Caco-2 (cell line): ENCODE results near the gene POLR2C. TPM values are rescaled to one million over a fixed set of nuclear protein-coding genes. Genes with fewer than 3 reads are reported as not detected.
"Not testable (repeated sequence)": the region's sequence is repeated elsewhere in the genome, so short reads cannot be mapped to it uniquely, and the experiment has no call there.

Experiments used
- BruUV-seq: library from RNA; stranded (reverse); fragments of 400-500 nt; replicated peaks from 2 replicates; lab custom pipeline; 2021; lab: Mats Ljungman, UMichigan
- CTCF ChIA-PET: fragments of 300-600 bp; sonication (Branson Sonifier 250); formaldehyde crosslinking; loops from one replicate; lab custom pipeline; 2022; ENCODE audit warnings: antibody characterized with exemption; lab: Charles Lee
- POLR2A ChIA-PET: fragments of 300-600 bp; sonication (Branson Sonifier 250); formaldehyde crosslinking; loops from one replicate; lab custom pipeline; 2022; ENCODE audit warnings: antibody characterized with exemption; lab: Charles Lee
- DNase-seq, 2 experiments: peaks; one replicate each; pipeline versions ENCODE4 v3.0.0 to v3.0.0-alpha.2; 2020 to 2022
- H3K27me3 ChIP-seq: replicated peaks from 2 replicates; pipeline ENCODE4 v1.6.0; 2011; ENCODE audit warnings: low read length; ENCODE audit not compliant: control insufficient read depth, insufficient read depth
- H3K36me3 ChIP-seq: 2 replicates; pipeline ENCODE4 v1.5.1; 2011; ENCODE audit warnings: low read length; ENCODE audit not compliant: control insufficient read depth, insufficient read depth
- H3K4me1 ChIP-seq: fragments of 250-450 bp; sonication (Bioruptor Pico); 2 replicates; pipeline ENCODE4 v1.5.1; 2020; ENCODE audit warnings: mild to moderate bottlenecking
- H3K4me3 ChIP-seq: 2 replicates; pipeline ENCODE4 v1.5.1; 2011; ENCODE audit warnings: low read depth, mild to moderate bottlenecking, control low read depth, low read length
- H3K9me3 ChIP-seq: fragments of 250-450 bp; sonication (Bioruptor Pico); 2 replicates; pipeline ENCODE4 v1.5.1; 2020; ENCODE audit warnings: mild to moderate bottlenecking, moderate library complexity
- H3K27ac Mint-ChIP-seq: one replicate; pipeline ENCODE4 v1.8.0; 2022; ENCODE audit warnings: mixed read lengths; ENCODE audit not compliant: unreplicated experiment
- H3K27me3 Mint-ChIP-seq: one replicate; pipeline ENCODE4 v1.8.0; 2022; ENCODE audit warnings: mixed read lengths; ENCODE audit not compliant: insufficient read depth, unreplicated experiment
- H3K36me3 Mint-ChIP-seq: one replicate; pipeline ENCODE4 v1.8.0; 2022; ENCODE audit warnings: mild to moderate bottlenecking, mixed read lengths; ENCODE audit not compliant: insufficient read depth, unreplicated experiment
- H3K4me1 Mint-ChIP-seq: one replicate; pipeline ENCODE4 v1.8.0; 2022; ENCODE audit warnings: low read depth, mixed read lengths; ENCODE audit not compliant: unreplicated experiment
- H3K4me3 Mint-ChIP-seq: one replicate; pipeline ENCODE4 v1.8.0; 2022; ENCODE audit warnings: mild to moderate bottlenecking, moderate library complexity, mixed read lengths; ENCODE audit not compliant: unreplicated experiment
- H3K9me3 Mint-ChIP-seq: one replicate; pipeline ENCODE4 v1.8.0; 2022; ENCODE audit warnings: mixed read lengths; ENCODE audit not compliant: unreplicated experiment
- intact Hi-C: fragments of 100-400 bp; cut with micrococcal nuclease; formaldehyde crosslinking; loops from one replicate; pipeline ENCODE4 v1.10.0; 2022; ENCODE audit not compliant: unreplicated experiment
- total RNA-seq: library from RNA; stranded (reverse); gene quantifications from 2 replicates; pipeline ENCODE4 v1.2.3, GENCODE V29; 2022
- TF ChIP-seq, protein P1 (sequence below), 2 experiments: fragments of 200-600 bp in 1 of 2; IDR thresholded peaks; 1 replicate in 1 of 2; 2 replicates in 1 of 2; pipeline versions ENCODE4 v1.5.1 to v1.8.0; 2011 to 2022; ENCODE audit warnings: antibody characterized with exemption in 1 of 2, control low read depth in 1 of 2, inconsistent platforms in 1 of 2, low read depth in 1 of 2, low read length in 1 of 2, mild to moderate bottlenecking in 1 of 2, moderate library complexity in 1 of 2; ENCODE audit not compliant: insufficient read depth in 1 of 2, severe bottlenecking in 1 of 2, unreplicated experiment in 1 of 2

Gene POLR2C
- total RNA-seq, 1 experiment from 2014 or later, result 100 TPM

DNA sequence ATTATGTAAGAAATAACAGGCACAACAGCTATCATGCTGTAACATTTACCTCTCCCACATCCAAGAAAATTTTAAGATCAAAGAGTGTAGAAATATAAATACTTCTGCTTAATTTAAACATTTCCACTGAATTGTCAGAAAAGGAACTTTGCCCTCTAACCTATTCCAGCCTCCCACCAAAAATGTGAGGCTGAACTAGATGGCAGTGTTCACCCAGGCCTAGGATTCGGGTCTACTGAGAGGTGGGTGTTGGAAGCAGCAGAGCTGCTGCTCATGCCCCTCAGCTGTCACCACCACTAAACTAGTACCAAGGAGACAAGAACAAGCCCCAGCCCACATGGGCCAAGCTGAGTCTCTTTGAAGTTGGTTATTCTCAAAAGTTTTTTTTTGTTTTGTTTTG lies 26.6 kb upstream of the POLR2C start:
- Mint-ChIP-seq H3K9me3 (peaks cover 13% of the 10 kb centered on the region), H3K27ac (no peak overlapping the region), H3K4me1 (no peaks in the 10 kb centered on the region), H3K27me3 (no peaks in the 10 kb centered on the region), H3K4me3 (no peak overlapping the region), H3K36me3 (peaks cover 75% of the 10 kb centered on the region)
- POLR2A ChIA-PET, result no interaction called here
- peaks cover 8% of the 10 kb centered on the region for H3K36me3 ChIP-seq
- intact Hi-C loops, result no loop called here
- H3K27me3 ChIP-seq, result no peaks in the 10 kb centered on the region
- CTCF ChIA-PET, result interaction anchor here (0.7 to 0.8 kb wide), 2 partner anchors 19 to 103 kb away, joined by 3 read pairs; no protein-coding TSS in a partner anchor
- BruUV-seq, result no TSS peak
- H3K9me3 ChIP-seq, result peaks cover 12% of the 10 kb centered on the region
- TF ChIP-seq, protein P1, sequence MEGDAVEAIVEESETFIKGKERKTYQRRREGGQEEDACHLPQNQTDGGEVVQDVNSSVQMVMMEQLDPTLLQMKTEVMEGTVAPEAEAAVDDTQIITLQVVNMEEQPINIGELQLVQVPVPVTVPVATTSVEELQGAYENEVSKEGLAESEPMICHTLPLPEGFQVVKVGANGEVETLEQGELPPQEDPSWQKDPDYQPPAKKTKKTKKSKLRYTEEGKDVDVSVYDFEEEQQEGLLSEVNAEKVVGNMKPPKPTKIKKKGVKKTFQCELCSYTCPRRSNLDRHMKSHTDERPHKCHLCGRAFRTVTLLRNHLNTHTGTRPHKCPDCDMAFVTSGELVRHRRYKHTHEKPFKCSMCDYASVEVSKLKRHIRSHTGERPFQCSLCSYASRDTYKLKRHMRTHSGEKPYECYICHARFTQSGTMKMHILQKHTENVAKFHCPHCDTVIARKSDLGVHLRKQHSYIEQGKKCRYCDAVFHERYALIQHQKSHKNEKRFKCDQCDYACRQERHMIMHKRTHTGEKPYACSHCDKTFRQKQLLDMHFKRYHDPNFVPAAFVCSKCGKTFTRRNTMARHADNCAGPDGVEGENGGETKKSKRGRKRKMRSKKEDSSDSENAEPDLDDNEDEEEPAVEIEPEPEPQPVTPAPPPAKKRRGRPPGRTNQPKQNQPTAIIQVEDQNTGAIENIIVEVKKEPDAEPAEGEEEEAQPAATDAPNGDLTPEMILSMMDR (IDR thresholded peaks at IDR 0.05; ENCODE audit: insufficient read depth in 1 of 2, low read depth in 1 of 2, low read length in 1 of 2, severe bottlenecking in 1 of 2, unreplicated experiment in 1 of 2), result no peak
- H3K4me3 ChIP-seq, result no peak overlapping the region
- H3K4me1 ChIP-seq, result no peaks in the 10 kb centered on the region
- DNase-seq, result no peak

DNA sequence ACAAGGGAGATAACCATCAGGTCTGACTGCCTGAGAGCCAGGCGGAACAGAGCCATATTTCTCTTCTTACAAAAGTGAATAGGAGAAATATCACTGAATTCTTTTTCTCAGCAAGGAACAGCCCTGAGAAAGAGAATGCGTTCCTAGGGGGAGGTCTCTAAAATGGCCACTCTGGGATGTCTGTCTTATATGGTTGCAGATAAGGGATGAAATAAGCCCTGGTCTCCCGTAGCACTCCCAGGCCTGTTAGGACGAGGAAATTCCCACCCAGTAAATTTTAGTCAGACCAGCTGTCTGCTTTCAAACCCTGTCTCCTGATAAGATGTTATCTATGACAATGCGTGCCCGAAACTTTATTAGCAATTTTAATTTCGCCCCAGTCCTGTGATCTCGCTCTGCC lies 22.5 kb upstream of the POLR2C start:
- CTCF ChIA-PET, H3K4me3 Mint-ChIP-seq, H3K4me1 ChIP-seq, intact Hi-C loops, H3K4me1 Mint-ChIP-seq, BruUV-seq, POLR2A ChIA-PET, H3K36me3 ChIP-seq, H3K4me3 ChIP-seq, H3K27me3 ChIP-seq, H3K27me3 Mint-ChIP-seq, DNase-seq, H3K27ac Mint-ChIP-seq: not testable (repeated sequence)
- H3K9me3 ChIP-seq, result peaks cover 13% of the 10 kb centered on the region
- Mint-ChIP-seq H3K9me3 (peaks cover 16% of the 10 kb centered on the region), H3K36me3 (peaks cover 49% of the 10 kb centered on the region)

DNA sequence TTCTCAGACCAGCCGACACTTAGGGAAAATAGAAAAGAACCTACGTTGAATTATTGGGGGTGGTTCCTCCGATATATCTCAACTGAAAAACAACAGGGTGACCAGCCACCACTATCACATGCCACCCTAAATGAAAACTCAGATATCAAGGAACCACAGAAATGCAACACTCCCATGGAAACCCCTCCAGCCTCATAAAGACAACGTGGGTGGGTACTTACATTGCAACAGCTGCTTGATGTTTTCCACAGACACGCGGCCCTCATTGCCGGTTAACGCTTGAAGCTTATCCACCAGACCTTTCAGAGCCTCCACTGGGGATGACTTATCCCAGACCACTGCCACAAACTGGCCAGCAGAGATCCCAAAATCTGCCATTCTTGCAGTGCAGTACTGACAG lies 21.9 kb upstream of the POLR2C start:
- H3K27ac Mint-ChIP-seq, H3K27me3 ChIP-seq, H3K27me3 Mint-ChIP-seq, H3K4me3 Mint-ChIP-seq, BruUV-seq, H3K4me1 ChIP-seq, H3K36me3 ChIP-seq, H3K4me1 Mint-ChIP-seq, DNase-seq, intact Hi-C loops, POLR2A ChIA-PET, H3K4me3 ChIP-seq: not testable (repeated sequence)
- H3K9me3 ChIP-seq, result peaks cover 13% of the 10 kb centered on the region
- Mint-ChIP-seq H3K36me3 (peaks cover 46% of the 10 kb centered on the region), H3K9me3 (peaks cover 16% of the 10 kb centered on the region)
- CTCF ChIA-PET, result interaction anchor here (0.5 kb wide), 1 partner anchor 16 kb away, joined by 5 read pairs; no protein-coding TSS in a partner anchor

DNA sequence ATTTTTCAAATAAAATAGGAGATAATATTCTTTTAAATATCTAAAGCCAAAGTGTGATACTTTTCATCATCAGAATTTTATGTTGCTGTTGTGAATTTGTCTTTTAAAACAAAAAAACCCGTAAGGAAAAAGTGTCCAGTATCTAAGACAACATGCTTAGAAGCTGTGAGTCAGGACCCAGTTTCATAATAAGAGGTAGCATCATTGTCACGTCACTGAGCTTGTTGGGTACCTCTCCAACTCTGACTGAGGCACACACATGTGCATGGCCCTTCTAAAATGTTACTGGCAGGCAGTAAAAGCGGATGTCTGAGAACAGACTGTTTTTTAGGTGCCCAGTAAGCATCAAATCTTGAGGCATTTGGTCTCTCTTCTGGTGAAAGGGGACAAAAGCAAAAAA lies 17.8 kb upstream of the POLR2C start:
- ChIA-PET CTCF (interaction anchor here (0.6 kb wide), 1 partner anchor 26 kb away, joined by 3 read pairs; no protein-coding TSS in a partner anchor), POLR2A (no interaction called here)
- TF ChIP-seq, protein P1 (IDR thresholded peaks at IDR 0.05; ENCODE audit: insufficient read depth in 1 of 2, low read depth in 1 of 2, low read length in 1 of 2, severe bottlenecking in 1 of 2, unreplicated experiment in 1 of 2), result no peak
- Mint-ChIP-seq H3K9me3 (peaks cover 14% of the 10 kb centered on the region), H3K4me1 (peaks cover 5% of the 10 kb centered on the region), H3K4me3 (no peak overlapping the region), H3K36me3 (peaks cover 41% of the 10 kb centered on the region), H3K27me3 (no peaks in the 10 kb centered on the region), H3K27ac (no peak overlapping the region)
- no peak for DNase-seq
- Histone ChIP-seq H3K36me3 (peaks cover 2% of the 10 kb centered on the region; the same call in 1 of the 2 replicates), H3K4me1 (peaks cover 3% of the 10 kb centered on the region; the same call in 1 of the 2 replicates), H3K4me3 (no peak overlapping the region), H3K9me3 (peaks cover 13% of the 10 kb centered on the region), H3K27me3 (no peaks in the 10 kb centered on the region)
- intact Hi-C loops, result no loop called here
- no TSS peak for BruUV-seq
